ENCODE data around the gene RCSD1.

Gene RCSD1

GRCh38 chr1:167629681-167630567 is at the start of gene RCSD1:
RCSD1 (plus strand) TSS chr1:167630232; CDS start chr1:167630424, 192 bp downstream.
- no peak for TF ChIP-seq POLR2A (IDR thresholded peaks at IDR 0.05; ENCODE audit: low read depth, low read length)
- DNase-seq (ENCODE audit: insufficient read length, low spot score): no peak
- no peak for FAIRE-seq

DNA sequence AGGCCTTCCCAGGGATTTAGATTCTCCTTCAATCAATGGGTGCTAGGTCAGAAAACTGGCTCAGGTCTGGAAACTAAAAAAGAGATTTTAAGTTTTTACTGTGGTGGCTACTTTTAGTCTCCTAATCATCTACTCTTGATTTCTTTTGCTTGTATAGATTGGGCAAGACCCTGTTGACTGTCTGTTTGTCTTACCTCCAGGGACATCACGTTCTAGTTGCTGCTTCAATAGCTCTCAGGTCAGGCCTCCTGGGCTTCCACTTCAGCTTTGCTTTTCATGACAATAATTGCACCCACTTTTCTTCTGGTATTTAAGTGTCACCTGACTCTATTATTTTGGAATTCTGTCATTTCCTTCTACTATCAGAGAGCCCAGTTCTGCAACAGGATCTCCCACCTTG is 48.0 kb upstream of the RCSD1 start:
- FAIRE-seq: no peak
- no peak for TF ChIP-seq POLR2A (IDR thresholded peaks at IDR 0.05; ENCODE audit: low read depth, low read length)

DNA sequence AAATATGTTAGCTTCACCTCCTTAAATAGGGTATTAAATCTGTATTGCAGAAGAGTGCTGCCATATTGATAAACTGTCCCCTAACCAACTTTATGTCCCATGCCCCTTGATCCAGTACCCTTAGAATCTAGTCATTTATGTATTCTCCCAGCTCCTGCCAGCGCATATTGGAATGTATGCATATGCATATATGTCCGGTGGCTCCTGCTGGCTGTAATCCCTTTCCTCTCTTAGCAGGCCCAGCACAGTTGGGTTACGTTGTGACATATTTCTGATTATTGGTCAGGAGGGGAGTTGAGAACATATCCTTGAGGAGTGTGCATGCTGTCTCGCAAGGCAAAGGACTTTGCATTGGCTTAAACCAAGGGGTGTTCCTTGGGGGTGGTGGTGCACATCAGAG is 47.3 kb upstream of the RCSD1 start:
- TF ChIP-seq POLR2A (IDR thresholded peaks at IDR 0.05; ENCODE audit: low read depth, low read length): no peak
- DNase-seq (ENCODE audit: insufficient read length, low spot score): no peak
- FAIRE-seq: no peak

More for the DNA sequence above, 48.0 kb upstream of the RCSD1 start:
- no peak for DNase-seq (ENCODE audit: insufficient read length, low spot score)

GRCh38 chr1:167584581-167584980 is 45.5 kb upstream of the RCSD1 start:
- no peak for FAIRE-seq
- no peak for TF ChIP-seq POLR2A (IDR thresholded peaks at IDR 0.05; ENCODE audit: low read depth, low read length)
- DNase-seq (ENCODE audit: insufficient read length, low spot score): no peak

GRCh38 chr1:167587342-167587741 is 42.7 kb upstream of the RCSD1 start:
- FAIRE-seq: no peak
- no peak for DNase-seq (ENCODE audit: insufficient read length, low spot score)
- no peak for TF ChIP-seq POLR2A (IDR thresholded peaks at IDR 0.05; ENCODE audit: low read depth, low read length)

- no peak for FAIRE-seq
- DNase-seq (ENCODE audit: insufficient read length, low spot score): no peak
- TF ChIP-seq POLR2A (IDR thresholded peaks at IDR 0.05; ENCODE audit: low read depth, low read length): no peak
Observed at GRCh38 chr1:167587872-167588271, 42.2 kb upstream of the RCSD1 start.

DNA sequence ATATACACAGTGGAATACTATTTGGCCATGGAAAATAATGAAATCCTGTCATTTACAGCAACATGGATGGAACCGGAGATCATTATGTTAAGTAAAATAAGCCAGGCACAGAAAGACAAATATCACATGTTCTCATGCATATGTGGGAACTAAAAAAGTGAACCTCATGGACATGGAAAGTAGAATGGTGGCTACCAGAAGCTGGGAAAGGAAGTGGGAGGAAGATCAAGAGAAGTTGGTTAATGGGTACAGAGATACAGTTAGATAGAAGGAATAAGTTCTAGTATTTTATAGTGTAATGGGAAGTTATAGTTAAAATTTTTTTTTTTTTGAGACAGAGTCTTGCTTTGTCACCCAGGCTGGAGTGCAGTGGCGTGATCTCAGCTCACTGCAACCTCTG is 41.7 kb upstream of the RCSD1 start:
- no peak for TF ChIP-seq POLR2A (IDR thresholded peaks at IDR 0.05; ENCODE audit: low read depth, low read length)
- DNase-seq (ENCODE audit: insufficient read length, low spot score) (no peak), FAIRE-seq (no peak)

DNA sequence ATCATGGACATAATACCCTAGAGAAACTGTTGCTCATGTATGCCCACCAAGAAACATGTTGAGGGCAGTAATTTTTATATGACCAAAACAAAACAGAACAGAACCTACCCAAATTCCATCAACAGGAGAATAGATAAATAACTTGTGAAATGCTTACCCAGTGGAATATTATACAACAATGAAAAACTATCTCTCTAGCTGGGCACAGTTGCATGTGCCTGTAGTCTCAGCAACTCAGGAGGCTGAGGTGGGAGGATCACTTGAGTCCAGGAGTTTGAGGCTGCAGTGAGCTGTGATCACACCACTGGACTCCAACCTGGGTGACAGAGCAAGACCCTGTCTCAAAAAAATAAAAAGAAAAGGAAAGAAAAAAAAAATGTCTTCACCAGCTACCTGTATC is 37.6 kb upstream of the RCSD1 start:
- FAIRE-seq (no peak), DNase-seq (ENCODE audit: insufficient read length, low spot score) (no peak)
- no peak for TF ChIP-seq POLR2A (IDR thresholded peaks at IDR 0.05; ENCODE audit: low read depth, low read length)

GRCh38 chr1:167593860-167594259 is 36.2 kb upstream of the RCSD1 start:
- DNase-seq (ENCODE audit: insufficient read length, low spot score): no peak
- FAIRE-seq: no peak
- no peak for TF ChIP-seq POLR2A (IDR thresholded peaks at IDR 0.05; ENCODE audit: low read depth, low read length)

DNA sequence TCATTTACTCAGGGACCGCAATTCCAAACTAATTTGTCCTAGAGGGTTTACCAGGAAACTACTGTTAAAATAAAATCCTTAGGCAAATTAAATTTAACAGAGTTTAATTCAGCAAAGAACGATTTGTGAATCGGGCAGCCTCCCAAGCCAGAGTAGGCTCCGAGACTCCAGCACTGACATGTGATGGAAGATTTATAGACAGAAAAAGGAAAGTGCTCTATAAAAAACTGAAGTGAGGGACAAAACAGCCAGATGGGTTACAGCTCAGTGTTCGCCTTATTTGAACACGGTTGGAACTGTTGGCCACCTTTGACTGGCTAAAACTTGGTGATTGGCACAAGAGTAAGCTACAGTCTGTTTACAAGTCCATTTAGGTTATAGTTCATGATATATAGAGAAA is 35.2 kb upstream of the RCSD1 start:
- TF ChIP-seq POLR2A (IDR thresholded peaks at IDR 0.05; ENCODE audit: low read depth, low read length): no peak
- DNase-seq (ENCODE audit: insufficient read length, low spot score): no peak
- FAIRE-seq: no peak

GRCh38 chr1:167599957-167600581 is 30.0 kb upstream of the RCSD1 start:
- peak; percentile 23 for DNase-seq (ENCODE audit: insufficient read length, low spot score)
- no peak for FAIRE-seq
- TF ChIP-seq POLR2A (IDR thresholded peaks at IDR 0.05; ENCODE audit: low read depth, low read length): no peak

- DNase-seq (ENCODE audit: insufficient read length, low spot score): no peak
- no peak for FAIRE-seq
- TF ChIP-seq POLR2A (IDR thresholded peaks at IDR 0.05; ENCODE audit: low read depth, low read length): no peak
Observed at GRCh38 chr1:167601442-167602383, 28.3 kb upstream of the RCSD1 start.

- TF ChIP-seq POLR2A (IDR thresholded peaks at IDR 0.05; ENCODE audit: low read depth, low read length): no peak
- DNase-seq (ENCODE audit: insufficient read length, low spot score) (no peak), FAIRE-seq (no peak)
Observed at GRCh38 chr1:167602840-167603239, 27.2 kb upstream of the RCSD1 start.

DNA sequence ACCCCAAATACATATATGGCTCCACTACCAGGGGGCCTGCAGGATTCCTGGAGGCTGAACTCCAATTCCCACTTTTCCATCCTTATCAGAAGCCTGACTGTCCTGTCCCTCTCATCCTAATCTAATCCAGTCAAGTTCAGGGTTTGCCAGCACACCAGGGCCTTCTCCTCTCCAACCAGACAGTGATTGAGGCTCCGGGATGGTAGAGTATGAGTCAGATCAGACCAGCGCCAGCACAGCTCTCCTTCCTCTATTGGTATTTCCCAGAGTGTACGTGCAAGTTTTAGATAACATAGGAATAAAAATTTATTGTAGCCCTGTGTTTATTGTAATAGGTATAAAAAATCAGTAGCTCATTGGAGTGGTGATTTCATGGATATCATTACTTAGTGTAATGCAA is 24.5 kb upstream of the RCSD1 start:
- no peak for DNase-seq (ENCODE audit: insufficient read length, low spot score)
- no peak for TF ChIP-seq POLR2A (IDR thresholded peaks at IDR 0.05; ENCODE audit: low read depth, low read length)
- no peak for FAIRE-seq
